Activated T-cell treated with anti-CD3 and anti-CD28 coated beads, Interleukin-2, amount 50 U/mL, for 1 hour (primary cell): Measurements from ENCODE around the gene PARP11.
"Not testable (repeated sequence)": the region's sequence is repeated elsewhere in the genome, so short reads cannot be mapped to it uniquely, and the experiment has no call there.

Experiments
- DNase-seq: peaks from one replicate; pipeline ENCODE4 v3.0.0-alpha.2; 2020

Gene PARP11

GRCh38 chr12:3882406-3882805, 9.2 kb upstream of the PARP11 start:
- DNase-seq: no peak

DNA sequence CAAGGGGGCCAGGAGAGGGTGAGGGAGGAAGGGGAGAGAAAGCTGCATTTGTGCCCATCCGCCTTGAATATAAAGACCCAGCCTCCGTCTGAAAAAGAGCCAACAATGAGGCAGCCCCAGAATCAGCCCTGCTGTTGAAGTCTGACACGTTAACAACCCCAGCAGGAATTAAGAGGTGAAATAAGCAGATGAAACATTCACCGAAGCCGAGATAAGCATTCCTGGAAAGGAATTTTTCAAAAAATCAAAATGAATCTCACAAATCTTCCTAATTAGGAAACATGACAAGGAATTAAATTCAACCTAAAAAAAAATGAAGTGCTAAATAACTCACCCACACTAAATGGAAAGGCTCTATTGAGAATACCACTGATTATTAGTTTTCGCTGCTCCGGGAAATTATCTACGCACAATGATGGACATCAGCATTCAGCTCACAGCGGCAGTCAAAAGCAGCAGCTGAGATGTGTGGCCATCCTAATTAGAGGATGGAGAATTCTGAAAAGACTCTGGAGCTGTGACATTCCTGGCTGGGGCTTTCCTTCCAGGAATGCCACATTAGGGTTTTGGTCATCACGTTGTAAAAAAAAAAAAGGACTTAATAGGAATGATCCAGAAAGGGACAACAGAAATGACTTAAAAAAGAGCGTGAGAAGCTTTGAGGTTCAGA, 8.2 kb upstream of the PARP11 start:
- DNase-seq: no peak

DNA sequence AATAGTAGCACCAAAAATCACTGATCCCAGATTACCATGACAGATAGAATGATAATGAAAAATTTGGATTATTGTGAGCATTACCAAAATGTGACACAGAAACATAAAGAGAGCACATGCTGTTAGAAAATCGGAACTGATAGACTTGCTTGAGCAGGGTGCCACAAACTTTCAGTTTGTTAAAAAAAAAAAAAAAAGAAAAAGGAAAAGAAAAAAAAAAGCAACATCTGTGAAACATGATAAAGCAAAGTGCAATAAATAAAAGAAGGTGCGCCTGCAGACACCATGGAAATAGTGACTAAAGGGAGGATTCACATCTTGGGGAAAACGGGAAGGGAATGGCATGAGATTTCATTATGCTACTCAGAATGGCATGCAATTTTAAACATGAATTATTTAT, 6.6 kb upstream of the PARP11 start:
- DNase-seq: no peak

GRCh38 chr12:3871356-3871755, 1.8 kb downstream of the PARP11 start:
- no peak for DNase-seq

GRCh38 chr12:3869865-3870264, 3.3 kb downstream of the PARP11 start:
- no peak for DNase-seq

DNA sequence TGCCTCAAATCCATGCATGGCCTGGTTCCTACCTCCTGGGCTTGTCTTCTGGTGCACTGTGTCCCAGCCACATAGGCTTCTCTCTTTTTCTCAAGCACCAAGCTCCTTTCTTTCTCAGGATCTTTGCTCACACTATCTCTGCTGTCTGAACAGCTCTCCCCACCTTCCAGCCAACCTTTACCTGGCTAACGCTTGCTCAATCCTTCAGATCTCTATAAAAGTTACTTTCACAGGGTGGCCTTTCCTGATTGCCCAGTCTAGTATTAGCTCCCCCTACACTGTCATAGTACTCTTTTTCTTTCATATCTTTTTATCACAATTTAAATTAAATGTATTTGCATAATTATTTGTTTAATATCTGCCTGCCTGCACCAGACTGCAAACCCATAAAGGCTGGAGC, 3.8 kb downstream of the PARP11 start:
- no peak for DNase-seq

- DNase-seq: no peak
Measured at GRCh38 chr12:3863756-3864155, 9.4 kb downstream of the PARP11 start.

DNA sequence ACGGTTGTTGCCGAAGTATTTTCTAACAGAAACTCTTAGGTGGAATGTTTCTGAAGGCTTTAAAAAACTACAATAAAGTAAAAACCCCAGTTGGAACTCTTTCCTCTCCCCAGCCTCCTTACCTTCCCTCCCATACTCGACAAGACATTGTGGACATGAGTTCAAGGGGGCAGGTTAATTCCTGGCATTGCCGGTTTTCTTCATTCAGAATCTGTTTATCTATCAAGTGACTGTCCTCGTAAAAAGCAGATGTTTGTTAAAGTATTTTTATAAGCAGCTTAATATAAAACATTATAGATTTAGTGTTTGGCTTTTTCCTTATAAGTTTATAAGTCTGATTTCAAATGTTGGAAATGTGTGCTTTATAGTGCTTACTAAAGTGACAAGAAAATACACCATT, 30.7 kb downstream of the PARP11 start:
- DNase-seq: no peak

GRCh38 chr12:3841783-3842182, 31.4 kb downstream of the PARP11 start:
- no peak for DNase-seq

DNA sequence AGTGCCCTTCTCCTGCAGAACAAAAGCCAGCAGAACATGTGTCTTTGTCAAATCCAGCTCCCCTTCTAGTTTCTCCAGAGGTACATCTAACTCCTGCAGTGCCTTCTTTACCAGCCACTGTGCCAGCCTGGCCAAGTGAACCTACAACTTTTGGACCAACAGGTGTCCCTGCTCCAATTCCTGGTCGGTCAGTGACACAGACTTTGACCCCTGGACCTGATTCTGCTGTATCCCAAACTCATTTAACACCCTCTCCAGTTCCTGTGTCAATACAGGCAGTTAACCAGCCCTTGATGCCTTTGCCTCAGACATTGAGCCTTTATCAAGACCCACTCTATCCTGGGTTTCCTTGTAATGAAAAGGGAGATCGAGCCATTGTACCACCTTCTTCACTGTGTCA, 32.4 kb downstream of the PARP11 start:
- not testable (repeated sequence) for DNase-seq

GRCh38 chr12:3839745-3840144, 33.5 kb downstream of the PARP11 start:
- not testable (repeated sequence) for DNase-seq

GRCh38 chr12:3838701-3839548, 34.3 kb downstream of the PARP11 start:
- peak; percentile 45 for DNase-seq

GRCh38 chr12:3838076-3838475, 35.1 kb downstream of the PARP11 start:
- no peak for DNase-seq

DNA sequence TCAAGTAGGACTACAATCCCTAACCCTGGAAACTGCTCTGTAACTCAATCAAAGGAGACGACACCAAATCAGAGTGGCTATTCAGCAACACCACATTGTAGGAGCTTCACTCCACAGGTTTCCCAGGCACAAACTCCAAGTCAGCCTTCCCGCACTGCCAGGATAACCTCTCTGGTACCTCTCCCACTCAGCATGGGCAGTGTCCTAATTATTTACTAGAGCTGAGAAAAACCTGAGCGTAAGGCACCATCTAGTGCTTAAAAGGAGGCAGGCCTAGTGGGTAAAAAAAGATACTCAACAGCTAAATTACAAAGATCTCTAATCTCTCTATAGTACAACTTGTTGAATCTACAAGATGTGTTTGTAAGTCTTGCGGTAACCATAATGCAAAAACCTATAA, 36.1 kb downstream of the PARP11 start:
- DNase-seq: no peak

DNA sequence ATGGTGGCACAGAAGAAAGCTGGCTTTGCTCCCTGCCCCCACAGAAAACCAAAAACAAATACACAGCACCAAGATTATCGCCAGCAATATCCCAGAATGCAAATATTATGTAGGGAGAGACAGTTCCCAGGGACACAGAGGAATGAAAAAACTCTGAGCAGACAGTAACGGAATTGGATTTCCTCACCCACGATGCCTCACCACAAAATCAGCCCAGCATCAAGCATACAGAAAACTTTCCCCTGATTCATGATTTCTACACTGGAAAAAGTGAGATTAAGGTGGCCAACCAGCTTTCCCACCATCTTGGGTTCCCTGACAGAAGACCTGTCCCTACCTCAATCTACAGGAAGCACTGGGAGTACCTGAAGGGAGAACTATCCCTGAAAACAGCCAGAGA, 36.6 kb downstream of the PARP11 start:
- DNase-seq: no peak

DNA sequence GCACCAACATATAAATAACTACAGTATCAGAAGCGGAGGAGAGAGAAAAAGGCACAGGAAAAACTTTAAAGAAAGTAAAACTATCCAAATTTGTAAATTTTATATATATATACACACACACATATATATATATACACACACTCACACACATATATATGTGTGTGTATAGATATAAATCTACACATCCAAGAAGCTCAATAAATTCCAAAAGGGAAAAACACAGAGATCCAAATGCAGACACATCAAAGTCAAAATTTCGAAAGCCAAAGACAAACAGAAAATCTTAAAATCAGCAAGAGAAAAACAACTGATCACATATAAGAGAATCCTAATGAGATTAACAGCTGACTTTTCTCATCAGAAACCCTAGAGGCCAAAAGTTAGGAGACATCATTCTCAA, 37.3 kb downstream of the PARP11 start:
- DNase-seq: no peak

DNA sequence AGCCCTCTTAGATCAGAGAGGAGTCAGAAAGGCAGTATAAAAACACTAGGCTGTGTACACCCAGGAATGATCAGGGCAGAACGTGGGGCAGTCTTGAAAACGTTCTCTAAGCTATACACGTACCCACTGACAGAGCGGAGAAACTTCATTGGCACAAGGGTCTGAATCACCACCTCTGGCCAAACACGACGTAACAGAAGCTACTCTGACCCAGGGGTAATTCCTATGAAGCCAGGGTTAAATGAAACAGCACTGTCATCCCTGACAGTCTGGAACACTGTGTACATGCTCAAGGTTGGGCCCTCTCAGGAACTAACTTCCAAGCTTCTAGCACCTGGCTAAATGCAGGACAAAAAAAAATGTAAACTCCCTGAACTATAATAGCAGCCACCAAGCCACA, 38.4 kb downstream of the PARP11 start:
- no peak for DNase-seq

- DNase-seq: no peak
Measured at GRCh38 chr12:3833670-3834310, 39.4 kb downstream of the PARP11 start.

- no peak for DNase-seq
Measured at GRCh38 chr12:3832738-3833137, 40.5 kb downstream of the PARP11 start.

DNA sequence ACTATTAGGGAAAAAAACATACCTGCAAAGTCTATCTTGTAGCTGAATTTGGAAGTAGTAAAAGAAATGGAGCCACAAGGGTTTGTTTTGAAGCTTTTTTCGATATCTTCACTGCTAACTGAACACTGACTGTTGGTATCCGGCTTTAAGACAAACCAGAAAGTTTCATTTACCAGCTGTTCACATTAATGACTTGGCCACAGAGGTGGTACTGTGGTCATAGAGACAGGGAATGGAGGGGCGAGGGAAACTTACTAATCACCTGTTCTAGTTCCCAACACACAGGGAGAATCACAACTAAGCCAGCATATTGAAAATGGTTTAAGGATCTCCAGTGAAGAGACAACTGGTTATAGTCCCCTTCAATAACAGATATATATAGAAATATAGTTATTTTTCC, 44.3 kb downstream of the PARP11 start:
- DNase-seq: no peak

DNA sequence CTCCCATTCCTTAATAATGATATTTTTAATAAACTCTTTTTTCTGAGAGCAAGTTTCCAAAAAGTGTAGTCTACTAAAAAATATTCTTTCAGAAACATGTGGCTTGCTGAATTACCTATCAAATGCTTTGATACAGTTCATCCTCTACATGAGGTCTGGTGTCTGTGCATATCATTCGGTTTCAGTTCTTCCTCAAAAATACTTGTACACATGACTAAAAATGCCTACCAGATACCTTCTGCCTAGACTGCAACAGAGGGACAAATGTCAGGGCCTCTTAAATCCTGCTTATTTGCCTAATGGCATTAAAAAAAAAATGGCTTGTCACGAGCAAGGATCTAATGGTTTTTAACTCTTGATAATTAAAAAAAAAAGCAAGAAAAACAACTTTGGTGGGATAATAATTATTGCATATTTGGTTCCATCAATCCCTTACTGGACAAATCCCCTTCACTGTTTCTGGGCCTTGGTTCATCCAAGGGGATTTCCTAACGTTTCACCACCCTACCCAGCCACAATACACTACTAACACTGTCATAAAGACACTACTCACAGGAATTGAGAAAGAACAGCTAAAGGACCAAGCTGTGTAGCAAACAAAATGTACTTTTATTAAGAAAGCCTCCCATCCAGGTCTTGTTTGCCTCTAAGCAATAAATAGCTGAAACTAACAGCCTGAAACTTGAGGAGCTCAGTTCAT, 45.7 kb downstream of the PARP11 start:
- no peak for DNase-seq

GRCh38 chr12:3821441-3821840, 51.8 kb downstream of the PARP11 start:
- DNase-seq: no peak

DNA sequence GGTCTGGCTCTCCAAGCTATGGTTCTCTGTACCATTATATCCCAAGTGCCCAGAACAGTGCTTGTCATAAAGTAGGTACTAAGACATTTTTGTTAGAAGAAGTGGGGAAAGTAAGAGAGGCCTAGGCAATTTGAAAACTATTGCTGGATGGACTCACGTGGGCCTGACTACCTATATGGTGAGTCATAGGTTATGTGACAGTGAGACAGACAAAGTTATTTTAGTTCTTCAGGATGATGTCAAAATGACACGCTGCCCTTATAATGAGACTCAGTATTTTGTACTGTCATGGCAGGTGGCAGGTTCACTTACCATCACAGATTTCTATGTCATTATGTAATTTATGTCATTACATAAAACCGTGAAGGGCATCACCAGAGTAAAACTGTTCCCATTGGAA, 53.1 kb downstream of the PARP11 start:
- no peak for DNase-seq
